Thymus (tissue), 11 donors: Measurements from ENCODE around the gene AKAP9. TPM values are rescaled to one million over a fixed set of nuclear protein-coding genes. Genes with fewer than 3 reads are reported as not detected.

Experiments
- DNase-seq, 9 donors: peaks; one replicate each; pipeline ENCODE4 v3.0.0-alpha.2; 2013; ENCODE audit warnings: low spot score in 9 of 9, low read depth in 6 of 9, missing footprints in 1 of 9
- H3K27ac ChIP-seq, 2 donors: one replicate each; pipeline ENCODE4 v1.5.1; 2013; ENCODE audit warnings: control low read depth in 1 of 2, low read depth in 1 of 2, low read length in 1 of 2, mild to moderate bottlenecking in 1 of 2, moderate library complexity in 1 of 2
- H3K27me3 ChIP-seq, 2 donors: one replicate each; pipeline ENCODE4 v1.5.1; 2013; ENCODE audit warnings: low read length in 1 of 2; ENCODE audit not compliant: control insufficient read depth in 2 of 2, insufficient read depth in 1 of 2
- H3K36me3 ChIP-seq, 2 donors: one replicate each; pipeline ENCODE4 v1.5.1; 2013; ENCODE audit warnings: low read length in 1 of 2, mild to moderate bottlenecking in 1 of 2, moderate library complexity in 1 of 2; ENCODE audit not compliant: control insufficient read depth in 2 of 2, insufficient read depth in 2 of 2
- H3K4me1 ChIP-seq, 2 donors: one replicate each; pipeline ENCODE4 v1.5.1; 2013; ENCODE audit warnings: low read length in 2 of 2; ENCODE audit not compliant: control insufficient read depth in 2 of 2, insufficient read depth in 2 of 2
- H3K4me3 ChIP-seq, 2 donors: one replicate each; pipeline ENCODE4 v1.5.1; 2013; ENCODE audit warnings: low read length in 2 of 2, control low read depth in 1 of 2, mild to moderate bottlenecking in 1 of 2
- H3K9me3 ChIP-seq, 2 donors: one replicate each; pipeline ENCODE4 v1.5.1; 2013; ENCODE audit warnings: low read length in 1 of 2, mild to moderate bottlenecking in 1 of 2; ENCODE audit not compliant: control insufficient read depth in 2 of 2, insufficient read depth in 1 of 2
- whole genome bisulfite sequencing: extraction: QIAGEN DNeasy Blood & Tissue Kit; methylation state at CpG from one replicate; pipeline ENCODE4 v1.1.7; 2013; 5-methylcytosine and 5-hydroxymethylcytosine counted together
- polyA plus RNA-seq: library from polyadenylated mRNA; stranded (reverse); fragments of 200-250 nt; gene quantifications from one replicate; pipeline ENCODE4 v1.2.3, GENCODE V29; 2013
- total RNA-seq: library from RNA; stranded (reverse); fragments of 120-200 nt; gene quantifications from one replicate; pipeline ENCODE4 v1.2.4, GENCODE V29; 2013
- donor health status: healthy.

The AKAP9 gene
- total and polyA plus RNA-seq, 2 donors, result 25.3 to 53.2 TPM

- Histone ChIP-seq H3K9me3 (no peaks in the 10 kb centered on the region), H3K36me3 (peaks cover 14 to 31% of the 10 kb centered on the region in 2 donors), H3K27me3 (no peaks in the 10 kb centered on the region), H3K4me3 (no peak overlapping the region), H3K4me1 (no peaks in the 10 kb centered on the region), H3K27ac (no peak overlapping the region)
- 99% methylated on average over 2 of the region's 2 CpGs for WGBS
- DNase-seq, result no peak
Measured at GRCh38 chr7:92110857-92111256, 170.2 kb downstream of the AKAP9 start.

GRCh38 chr7:92115821-92116220 lies 175.2 kb downstream of the AKAP9 start:
- Histone ChIP-seq H3K27me3 (no peaks in the 10 kb centered on the region), H3K36me3 (peaks cover 0 to 10% of the 10 kb centered on the region in 2 donors)

GRCh38 chr7:92116949-92117348 lies 176.3 kb downstream of the AKAP9 start:
- Histone ChIP-seq H3K27me3 (no peaks in the 10 kb centered on the region), H3K4me1 (no peaks in the 10 kb centered on the region), H3K36me3 (peaks cover 0 to 12% of the 10 kb centered on the region in 2 donors), H3K27ac (no peak overlapping the region), H3K9me3 (no peaks in the 10 kb centered on the region), H3K4me3 (no peak overlapping the region)
- WGBS, result over 99% methylated on average over 3 of the region's 3 CpGs
- no peak for DNase-seq

More at GRCh38 chr7:92115821-92116220, 175.2 kb downstream of the AKAP9 start:
- no peaks in the 10 kb centered on the region for H3K4me1 ChIP-seq
- H3K4me3 ChIP-seq, result no peak overlapping the region
- DNase-seq, result no peak
- no peaks in the 10 kb centered on the region for H3K9me3 ChIP-seq
- 97% methylated on average over 5 of the region's 5 CpGs for WGBS
- no peak overlapping the region for H3K27ac ChIP-seq

- Histone ChIP-seq H3K4me3 (no peak overlapping the region), H3K27me3 (no peaks in the 10 kb centered on the region), H3K9me3 (no peaks in the 10 kb centered on the region), H3K4me1 (no peaks in the 10 kb centered on the region), H3K27ac (no peak overlapping the region), H3K36me3 (peaks cover 0 to 15% of the 10 kb centered on the region in 2 donors)
- WGBS, result 94% methylated on average over 1 of the region's 1 CpG
- DNase-seq, result no peak
Measured at GRCh38 chr7:92119213-92119759, 178.6 kb downstream of the AKAP9 start.

GRCh38 chr7:92121681-92122080 lies 181.0 kb downstream of the AKAP9 start:
- Histone ChIP-seq H3K9me3 (no peaks in the 10 kb centered on the region), H3K27me3 (no peaks in the 10 kb centered on the region), H3K4me3 (no peak overlapping the region), H3K27ac (no peak overlapping the region), H3K36me3 (peaks cover 0 to 15% of the 10 kb centered on the region in 2 donors), H3K4me1 (no peaks in the 10 kb centered on the region)
- no peak for DNase-seq

GRCh38 chr7:92131093-92131492 lies 190.4 kb downstream of the AKAP9 start:
- no peak for DNase-seq
- H3K4me3 ChIP-seq, result no peak overlapping the region
- 96% methylated on average over 5 of the region's 5 CpGs for WGBS
- peaks cover 0 to 2% of the 10 kb centered on the region in 2 donors for H3K27me3 ChIP-seq
- H3K27ac ChIP-seq, result no peak overlapping the region
- H3K36me3 ChIP-seq, result peaks cover 0 to 7% of the 10 kb centered on the region in 2 donors
- no peaks in the 10 kb centered on the region for H3K9me3 ChIP-seq
- peaks cover 0 to 7% of the 10 kb centered on the region in 2 donors for H3K4me1 ChIP-seq

GRCh38 chr7:92131764-92132330 lies 191.2 kb downstream of the AKAP9 start:
- 92% methylated on average over 4 of the region's 4 CpGs for WGBS
- H3K27ac ChIP-seq, result no peak overlapping the region
- DNase-seq, result no peak
- peaks cover 0 to 7% of the 10 kb centered on the region in 2 donors for H3K4me1 ChIP-seq
- no peak overlapping the region for H3K4me3 ChIP-seq
- no peaks in the 10 kb centered on the region for H3K9me3 ChIP-seq
- H3K36me3 ChIP-seq, result peaks cover 0 to 7% of the 10 kb centered on the region in 2 donors
- H3K27me3 ChIP-seq, result peaks cover 0 to 2% of the 10 kb centered on the region in 2 donors

- Histone ChIP-seq H3K36me3 (peaks cover 0 to 3% of the 10 kb centered on the region in 2 donors), H3K4me1 (peaks cover 0 to 7% of the 10 kb centered on the region in 2 donors), H3K27me3 (peaks cover 0 to 2% of the 10 kb centered on the region in 2 donors), H3K4me3 (peak overlapping the region; percentile 64 to 71), H3K27ac (no peak overlapping the region), H3K9me3 (no peaks in the 10 kb centered on the region)
- 54% methylated on average over 15 of the region's 15 CpGs for WGBS
- DNase-seq, result peak in 1 of 9 donors; percentile 5
Measured at GRCh38 chr7:92133133-92133736, 192.6 kb downstream of the AKAP9 start.

GRCh38 chr7:92133737-92134270 lies 193.1 kb downstream of the AKAP9 start:
- peaks cover 0 to 7% of the 10 kb centered on the region in 2 donors for H3K4me1 ChIP-seq
- WGBS, result under 1% methylated on average over 42 of the region's 42 CpGs
- H3K27ac ChIP-seq, result peak overlapping the region; percentile 70 to 83
- H3K4me3 ChIP-seq, result peak overlapping the region; percentile 64 to 71
- peaks cover 0 to 2% of the 10 kb centered on the region in 2 donors for H3K27me3 ChIP-seq
- DNase-seq, result peak in 7 of 9 donors; percentile 12 to 59 (median 28)
- no peaks in the 10 kb centered on the region for H3K9me3 ChIP-seq
- H3K36me3 ChIP-seq, result peaks cover 0 to 3% of the 10 kb centered on the region in 2 donors
